Skeletal muscle satellite cell (primary cell): ENCODE measurements around the gene HDAC10.

Source experiments
- H3K27me3 ChIP-seq: 2 replicates; pipeline ENCODE4 v1.7.0; 2013; ENCODE audit warnings: low read length; ENCODE audit not compliant: control insufficient read depth, insufficient read depth
- H3K36me3 ChIP-seq: 2 replicates; pipeline ENCODE4 v1.7.0; 2013; ENCODE audit warnings: mild to moderate bottlenecking, control low read depth, low read length; ENCODE audit not compliant: insufficient read depth
- H3K4me1 ChIP-seq: 2 replicates; pipeline ENCODE4 v1.7.0; 2013; ENCODE audit warnings: low read length; ENCODE audit not compliant: control insufficient read depth, insufficient read depth
- H3K4me2 ChIP-seq: 2 replicates; pipeline ENCODE4 v1.7.0; 2013; ENCODE audit warnings: mild to moderate bottlenecking, low read length
- H3K4me3 ChIP-seq: 2 replicates; pipeline ENCODE4 v1.7.0; 2013; ENCODE audit warnings: low read length
- H3K9ac ChIP-seq: 2 replicates; pipeline ENCODE4 v1.7.0; 2013; ENCODE audit warnings: mild to moderate bottlenecking, low read depth, low read length, moderate library complexity
- H3K9me3 ChIP-seq: replicated peaks from 2 replicates; pipeline ENCODE4 v1.7.0; 2013; ENCODE audit warnings: mild to moderate bottlenecking, control low read depth, low read length

HDAC10 gene

DNA sequence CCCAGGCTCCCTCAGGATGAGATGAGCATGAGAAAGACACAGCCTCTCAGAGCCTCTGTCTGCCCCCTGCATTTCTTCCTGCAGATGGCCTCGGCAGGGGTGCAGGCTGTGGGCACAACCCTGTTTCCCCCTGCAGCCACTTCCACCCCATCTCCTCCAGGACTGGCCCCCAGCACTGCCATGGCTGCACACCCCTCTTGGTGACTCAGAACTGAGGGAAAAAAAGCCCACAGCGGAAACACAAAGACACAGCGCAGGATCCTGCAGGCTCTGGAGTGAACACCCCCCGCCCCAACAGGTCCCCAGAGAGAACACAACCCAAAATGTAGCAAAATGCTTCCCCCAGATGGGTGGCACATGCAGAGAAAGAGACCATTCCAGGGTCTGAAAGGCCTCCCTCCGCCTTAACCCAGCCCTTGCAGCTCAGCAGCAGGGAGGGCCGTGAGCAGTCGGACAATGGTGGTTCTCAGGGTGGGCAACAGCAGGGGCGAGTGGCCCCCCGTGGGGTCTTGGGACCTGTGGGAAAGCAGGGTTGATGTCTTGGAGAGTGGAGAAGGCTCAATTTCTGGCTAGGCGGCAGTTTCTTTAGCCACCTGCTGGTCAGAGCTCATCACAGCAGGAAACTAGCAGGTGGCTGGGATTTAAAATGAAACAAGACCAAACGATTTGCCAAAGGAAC, 14.2 kb downstream of the HDAC10 start:
- H3K9me3 ChIP-seq: no peaks in the 10 kb centered on the region
- no peaks in the 10 kb centered on the region for H3K27me3 ChIP-seq
- H3K4me3 ChIP-seq: no peak overlapping the region
- no peak overlapping the region for H3K9ac ChIP-seq
- H3K4me2 ChIP-seq: no peak overlapping the region
- peaks cover 10% of the 10 kb centered on the region for H3K36me3 ChIP-seq
- peaks cover 7% of the 10 kb centered on the region for H3K4me1 ChIP-seq

DNA sequence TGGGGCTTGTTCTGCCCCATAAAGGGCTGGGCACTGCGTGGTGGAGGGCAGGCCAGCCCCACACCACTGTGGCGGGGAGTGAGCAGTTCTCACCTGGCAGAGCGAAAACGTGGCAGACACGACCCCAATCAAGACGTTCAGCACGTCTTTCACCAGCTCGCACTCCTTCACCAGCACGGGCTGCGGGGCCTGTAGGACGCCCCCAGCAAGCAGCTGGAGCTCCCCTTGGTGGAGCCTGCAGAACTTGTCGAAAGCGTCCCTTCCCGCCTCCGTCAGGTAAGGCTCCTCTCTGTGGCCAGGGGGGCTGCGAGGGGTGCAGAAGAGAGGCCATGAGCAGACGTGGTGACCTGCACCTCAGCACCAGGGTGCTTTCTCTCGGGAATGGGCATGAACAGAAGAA, 17.8 kb downstream of the HDAC10 start:
- no peak overlapping the region for H3K4me3 ChIP-seq
- no peaks in the 10 kb centered on the region for H3K27me3 ChIP-seq
- no peaks in the 10 kb centered on the region for H3K9me3 ChIP-seq
- H3K4me1 ChIP-seq: no peaks in the 10 kb centered on the region
- H3K4me2 ChIP-seq: no peak overlapping the region
- no peak overlapping the region for H3K9ac ChIP-seq
- peaks cover 6% of the 10 kb centered on the region for H3K36me3 ChIP-seq

DNA sequence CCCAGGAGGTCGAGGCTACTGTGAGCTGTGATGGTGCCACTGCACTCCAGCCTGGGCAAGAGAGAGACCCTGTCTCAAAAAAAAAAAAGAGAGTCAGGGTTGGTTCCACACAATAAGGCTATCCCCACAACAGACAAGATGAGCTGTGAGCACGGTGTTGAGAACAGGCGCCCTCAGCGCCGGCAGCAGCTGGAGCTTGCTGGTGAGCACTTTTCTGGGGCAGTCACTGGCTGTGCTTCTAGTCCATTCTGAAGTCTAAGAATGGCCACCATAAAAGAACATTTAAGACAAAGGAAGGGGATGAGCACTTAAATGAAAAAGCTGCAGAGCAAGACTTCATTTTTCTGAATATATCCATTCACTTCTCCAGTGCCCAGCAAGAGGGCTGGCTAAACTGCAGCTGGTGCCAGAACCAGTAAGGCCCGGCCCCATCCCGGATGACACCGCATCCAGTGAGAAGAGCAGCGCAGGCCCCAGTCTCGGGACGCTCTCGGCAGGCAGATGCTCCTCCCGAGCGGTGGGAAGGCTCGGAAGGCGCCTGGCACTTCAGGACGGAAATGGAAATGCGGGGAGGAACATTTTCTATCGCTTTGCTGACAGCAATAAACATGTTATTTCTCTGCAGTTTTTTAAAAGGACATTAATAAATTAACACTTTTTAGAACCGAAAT, 18.4 kb downstream of the HDAC10 start:
- Histone ChIP-seq H3K36me3 (peaks cover 9% of the 10 kb centered on the region), H3K4me1 (no peaks in the 10 kb centered on the region), H3K9me3 (no peaks in the 10 kb centered on the region), H3K4me2 (no peak overlapping the region), H3K27me3 (no peaks in the 10 kb centered on the region), H3K4me3 (no peak overlapping the region), H3K9ac (no peak overlapping the region)

DNA sequence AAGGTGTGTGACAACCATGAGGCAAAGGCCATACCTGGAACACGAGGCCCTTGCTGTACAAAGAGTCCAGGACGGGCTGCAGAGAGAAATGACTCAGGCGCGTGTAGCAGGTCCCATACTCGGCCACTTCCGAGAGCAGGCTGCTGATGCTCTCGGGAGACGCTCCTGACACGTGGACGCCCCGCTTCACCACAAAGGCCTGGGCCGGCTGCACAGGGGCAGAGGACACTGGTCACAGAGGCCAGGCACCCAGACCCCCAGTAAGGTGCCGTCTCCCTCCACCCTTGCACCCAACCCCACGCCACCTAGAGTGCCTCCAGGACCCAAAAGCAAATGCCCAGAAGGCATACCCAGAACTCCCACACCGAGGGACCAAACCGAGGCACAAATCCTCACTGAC, 21.7 kb downstream of the HDAC10 start:
- Histone ChIP-seq H3K4me2 (no peak overlapping the region), H3K27me3 (no peaks in the 10 kb centered on the region), H3K4me1 (no peaks in the 10 kb centered on the region), H3K9me3 (no peaks in the 10 kb centered on the region), H3K36me3 (peaks cover 29% of the 10 kb centered on the region), H3K9ac (no peak overlapping the region), H3K4me3 (no peak overlapping the region)

DNA sequence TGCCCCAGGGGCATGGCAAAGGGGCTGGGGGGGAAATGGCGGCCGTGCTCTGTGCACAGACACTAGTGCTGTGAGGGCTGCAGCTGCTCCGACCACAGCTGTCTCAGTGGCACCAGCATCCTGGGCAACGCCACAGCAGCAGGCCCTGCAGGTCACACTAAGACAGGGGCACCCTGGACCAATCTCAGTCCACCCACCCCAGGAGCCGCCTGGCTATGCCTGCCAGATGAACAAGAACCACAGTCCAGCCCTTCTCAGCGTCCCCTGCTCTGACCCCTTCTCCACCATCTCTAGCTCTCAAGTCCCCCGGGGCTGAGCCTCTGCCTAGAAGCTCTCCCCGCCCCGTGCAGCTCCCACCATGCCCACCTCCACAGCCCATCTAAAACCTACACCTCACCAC, 22.7 kb downstream of the HDAC10 start:
- Histone ChIP-seq H3K9ac (no peak overlapping the region), H3K4me1 (no peaks in the 10 kb centered on the region), H3K9me3 (no peaks in the 10 kb centered on the region), H3K27me3 (no peaks in the 10 kb centered on the region), H3K4me2 (no peak overlapping the region), H3K4me3 (no peak overlapping the region), H3K36me3 (peaks cover 37% of the 10 kb centered on the region)

DNA sequence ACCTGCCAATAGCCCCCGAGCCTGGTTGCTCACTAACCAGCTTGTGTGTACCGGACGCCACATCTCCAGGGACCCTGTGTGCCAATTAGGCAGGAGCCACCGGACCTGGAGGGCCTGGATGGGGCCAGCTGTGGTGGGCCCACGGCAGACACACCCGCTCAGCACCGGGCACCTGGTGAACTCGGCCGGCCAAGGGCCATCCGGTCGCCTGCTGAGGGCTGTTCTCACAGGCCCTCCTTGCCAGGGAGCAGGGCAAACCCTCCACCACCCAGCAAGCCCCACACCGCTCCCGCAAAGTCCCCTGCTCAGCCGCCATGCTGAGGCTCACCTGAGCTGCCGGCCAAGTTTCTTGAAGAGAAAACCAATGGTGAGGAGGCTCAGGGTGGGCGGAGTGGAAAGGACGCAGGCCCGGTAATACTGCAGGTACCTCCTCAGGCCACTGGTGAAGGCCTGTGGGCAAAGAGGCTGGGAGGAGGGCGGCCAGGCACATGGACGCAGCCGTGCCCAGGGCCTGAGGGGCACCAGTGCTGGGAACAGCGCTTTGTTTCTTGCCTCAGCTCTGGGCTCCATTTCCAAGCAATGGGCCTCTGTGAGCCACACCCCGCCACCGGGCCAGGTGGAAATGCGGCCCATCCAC, 23.4 kb downstream of the HDAC10 start:
- no peak overlapping the region for H3K9ac ChIP-seq
- peaks cover 42% of the 10 kb centered on the region for H3K36me3 ChIP-seq
- H3K27me3 ChIP-seq: no peaks in the 10 kb centered on the region
- no peaks in the 10 kb centered on the region for H3K9me3 ChIP-seq
- H3K4me1 ChIP-seq: no peaks in the 10 kb centered on the region
- no peak overlapping the region for H3K4me3 ChIP-seq
- H3K4me2 ChIP-seq: no peak overlapping the region

DNA sequence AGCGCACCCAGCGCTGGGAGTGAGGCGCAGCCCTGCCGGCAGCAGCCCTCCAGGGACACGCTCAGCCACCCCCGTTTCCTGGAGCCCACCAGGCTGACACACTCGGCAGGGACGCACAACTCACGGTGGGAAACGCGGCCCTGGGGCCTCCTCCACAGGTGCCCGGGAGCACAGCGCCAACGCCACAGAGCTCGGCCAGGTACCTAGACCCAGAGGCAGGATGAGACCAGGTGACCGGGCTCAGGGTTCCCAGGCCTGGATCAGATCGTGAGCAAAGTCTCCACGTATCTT, 24.2 kb downstream of the HDAC10 start:
- peaks cover 46% of the 10 kb centered on the region for H3K36me3 ChIP-seq
- H3K4me3 ChIP-seq: no peak overlapping the region
- H3K4me1 ChIP-seq: no peaks in the 10 kb centered on the region
- no peaks in the 10 kb centered on the region for H3K27me3 ChIP-seq
- no peak overlapping the region for H3K9ac ChIP-seq
- no peaks in the 10 kb centered on the region for H3K9me3 ChIP-seq
- H3K4me2 ChIP-seq: no peak overlapping the region

DNA sequence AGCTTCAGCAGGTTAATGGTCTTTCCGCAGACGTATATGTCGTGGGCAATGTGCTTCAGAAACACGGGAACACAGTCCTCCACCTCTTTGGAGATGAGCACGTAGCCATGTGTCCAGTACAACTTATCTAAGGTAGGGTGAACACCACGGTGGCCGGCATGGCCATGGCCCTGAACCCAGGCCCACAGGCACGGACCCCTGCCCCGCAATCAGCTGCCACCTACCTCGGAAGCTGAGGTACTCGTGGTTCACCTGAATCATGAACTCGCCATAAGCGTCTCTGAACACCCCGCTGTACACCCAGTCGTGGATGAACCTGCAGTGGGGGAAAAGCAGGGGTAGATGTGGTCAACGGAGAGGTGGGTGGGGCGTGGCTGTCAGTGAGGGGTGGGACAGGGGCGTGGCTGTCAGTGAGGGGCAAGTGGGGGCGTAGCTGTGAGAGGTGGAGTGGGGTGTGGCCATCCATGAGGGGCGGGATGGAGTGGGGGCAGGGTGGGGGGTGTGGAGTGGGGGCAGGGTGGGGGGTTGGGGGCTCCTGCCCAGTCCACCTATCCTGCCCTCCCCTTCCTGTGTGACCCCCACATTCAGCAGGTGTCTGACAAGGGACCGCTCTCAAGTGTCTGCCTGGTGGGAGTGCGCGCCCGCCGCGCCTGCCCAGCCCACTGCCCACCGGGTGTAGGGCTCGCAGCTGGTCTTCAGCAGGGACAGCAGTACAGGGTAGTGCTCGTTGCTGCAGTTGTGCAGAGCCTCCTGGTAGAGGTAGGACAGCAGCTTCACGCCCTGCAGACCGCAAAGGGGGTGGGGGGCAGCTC, 24.8 kb downstream of the HDAC10 start:
- Histone ChIP-seq H3K36me3 (peaks cover 50% of the 10 kb centered on the region), H3K4me2 (no peak overlapping the region), H3K27me3 (no peaks in the 10 kb centered on the region), H3K4me3 (no peak overlapping the region), H3K9me3 (no peaks in the 10 kb centered on the region), H3K9ac (no peak overlapping the region), H3K4me1 (no peaks in the 10 kb centered on the region)

DNA sequence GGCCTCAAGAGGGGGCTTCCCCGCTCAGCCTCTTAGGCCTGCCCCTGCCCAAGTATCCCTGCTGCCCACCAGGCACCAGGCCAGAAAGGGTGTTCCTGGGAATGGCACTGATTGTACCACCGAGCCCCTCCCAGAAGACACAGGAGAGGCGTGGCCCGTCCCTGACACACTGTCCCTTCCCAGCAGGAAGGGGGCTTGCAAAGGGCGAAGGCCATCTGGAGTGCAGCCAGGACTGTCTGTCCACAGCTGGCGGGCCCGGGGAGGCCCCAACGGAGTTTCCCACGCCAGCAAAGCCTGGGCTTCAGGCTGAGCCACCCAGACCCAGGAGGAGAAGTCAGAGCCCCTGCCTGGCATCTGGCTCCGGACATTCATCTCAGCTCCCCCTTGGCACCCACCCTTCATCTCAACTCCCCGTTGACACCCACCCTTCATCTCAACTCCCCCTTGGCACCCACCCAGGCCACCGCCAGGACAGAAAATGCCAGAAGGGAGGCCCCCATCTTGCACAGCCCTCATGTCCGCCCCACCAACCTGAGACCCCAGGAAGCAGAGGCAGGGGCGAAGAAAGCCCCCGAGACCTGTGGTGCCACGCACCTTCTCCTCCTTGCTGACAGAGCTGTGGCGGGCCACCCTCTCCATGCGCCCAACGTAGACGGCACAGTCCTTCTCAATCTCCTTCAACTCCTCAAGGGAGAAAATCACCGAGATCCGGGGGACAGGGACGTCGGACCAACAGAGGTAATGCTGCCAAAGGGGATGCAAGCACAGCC, 25.7 kb downstream of the HDAC10 start:
- no peaks in the 10 kb centered on the region for H3K4me1 ChIP-seq
- H3K4me2 ChIP-seq: no peak overlapping the region
- no peaks in the 10 kb centered on the region for H3K9me3 ChIP-seq
- no peak overlapping the region for H3K4me3 ChIP-seq
- no peaks in the 10 kb centered on the region for H3K27me3 ChIP-seq
- peaks cover 59% of the 10 kb centered on the region for H3K36me3 ChIP-seq
- H3K9ac ChIP-seq: no peak overlapping the region

DNA sequence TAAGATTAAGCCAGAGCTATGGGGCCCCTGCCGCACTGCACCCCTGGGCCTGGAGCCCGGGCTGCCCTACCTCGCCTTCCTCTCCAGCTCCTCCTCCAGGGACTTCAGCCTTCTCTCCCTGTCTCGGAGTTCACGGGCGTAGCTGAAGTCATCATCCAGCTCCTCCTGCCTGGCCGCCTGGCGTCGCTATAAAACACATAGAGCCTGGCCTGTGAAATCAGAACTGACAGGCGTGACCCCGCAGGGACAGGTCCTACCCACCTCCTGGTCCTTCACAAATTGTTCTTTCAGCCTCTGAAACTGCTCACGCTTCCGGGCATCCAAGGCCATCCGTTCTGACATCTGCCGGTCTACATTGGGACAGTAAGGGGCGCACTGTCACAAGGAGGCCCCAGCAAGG, 27.0 kb downstream of the HDAC10 start:
- Histone ChIP-seq H3K9ac (no peak overlapping the region), H3K4me2 (no peak overlapping the region), H3K4me3 (no peak overlapping the region), H3K9me3 (no peaks in the 10 kb centered on the region), H3K36me3 (peaks cover 65% of the 10 kb centered on the region), H3K27me3 (no peaks in the 10 kb centered on the region), H3K4me1 (peaks cover 3% of the 10 kb centered on the region)

DNA sequence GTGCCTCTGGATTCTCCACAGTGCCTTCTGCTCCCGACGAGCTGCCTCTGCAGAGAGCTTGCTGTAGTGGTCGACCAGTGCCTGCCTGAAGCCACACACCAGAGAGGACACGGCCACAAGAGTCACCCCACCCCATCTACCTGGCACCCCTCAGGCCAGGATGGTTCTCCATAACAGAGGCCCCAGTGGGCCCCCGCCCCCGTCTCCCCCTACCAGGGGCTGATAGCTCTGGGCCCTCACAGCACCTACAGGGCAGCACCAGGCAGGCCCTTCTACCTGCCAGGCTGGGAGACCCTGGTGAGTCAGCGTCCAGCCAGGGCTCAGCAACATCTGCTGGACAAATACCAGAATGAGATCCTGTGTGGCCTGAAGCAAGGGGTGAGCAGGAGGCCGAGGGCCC, 28.6 kb downstream of the HDAC10 start:
- H3K36me3 ChIP-seq: peaks cover 77% of the 10 kb centered on the region
- no peak overlapping the region for H3K4me3 ChIP-seq

More for the DNA sequence above, 28.6 kb downstream of the HDAC10 start:
- Histone ChIP-seq H3K4me2 (no peak overlapping the region), H3K9me3 (no peaks in the 10 kb centered on the region), H3K27me3 (no peaks in the 10 kb centered on the region), H3K9ac (no peak overlapping the region), H3K4me1 (peaks cover 3% of the 10 kb centered on the region)
